HepG2 (cell line): Measurements from ENCODE around the gene CHPF.

Experiments used
- EZH2 ChIP-seq: conservative IDR thresholded peaks from 2 replicates; pipeline ENCODE4 v1.6.1; 2012; ENCODE audit warnings: mild to moderate bottlenecking, low read depth, low read length, moderate library complexity
- NFE2L2 ChIP-seq: fragments of 150-350 bp; IDR thresholded peaks from 2 replicates; pipeline ENCODE4 v1.6.1; 2014; ENCODE audit warnings: low read length

DNA sequence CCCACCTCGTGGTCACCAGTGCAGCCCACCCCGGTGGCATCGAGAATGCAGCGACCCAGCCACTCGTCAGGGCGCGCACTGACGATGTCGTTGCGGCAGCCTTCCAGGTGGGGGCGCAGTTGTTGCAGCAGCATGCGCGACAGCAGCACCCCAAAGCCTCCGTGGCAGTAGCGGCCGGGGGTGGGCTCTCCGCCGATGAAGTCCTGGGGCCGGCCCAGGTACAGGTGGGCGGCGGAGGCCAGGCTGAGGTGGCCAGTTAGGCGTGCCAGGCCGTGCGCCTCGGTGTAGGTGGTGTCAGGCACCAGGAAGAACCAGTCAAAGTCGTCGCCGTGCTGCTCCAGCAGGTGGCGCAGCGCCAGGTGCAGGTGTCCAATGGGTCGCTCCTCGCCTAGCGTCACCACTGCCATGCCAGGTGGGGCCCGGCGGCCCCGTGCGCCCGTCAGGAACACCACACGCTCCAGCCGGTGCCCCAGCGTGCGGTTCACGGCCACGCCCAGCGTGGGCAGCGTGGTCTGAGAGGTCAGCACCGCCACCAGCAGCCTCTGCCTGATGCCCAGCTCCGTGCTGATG lies 1.9 kb downstream of the CHPF start:
- no peak for TF ChIP-seq NFE2L2
- TF ChIP-seq EZH2, result no peak
